DMS153 treated with DMSO at 0.1 percent for 48 hours (cell line): Measurements from ENCODE around the gene TMEM140.
"Not testable (repeated sequence)": the region's sequence is repeated elsewhere in the genome, so short reads cannot be mapped to it uniquely, and the experiment has no call there.

Experiments used
- DNase-seq: peaks from one replicate; lab custom pipeline; 2025; ENCODE audit not compliant: unreplicated experiment; lab: John Stamatoyannopoulos, UW

TMEM140 gene

GRCh38 chr7:135147899-135148721 is at the start of gene TMEM140:
TSS of gene TMEM140 (plus strand) at chr7:135148072. CDS start at chr7:135164442, 16,370 bp downstream.
- no peak for DNase-seq

GRCh38 chr7:135098391-135098790 is 49.5 kb upstream of the TMEM140 start:
- DNase-seq: no peak

- no peak for DNase-seq
These were observed 47.0 kb upstream of the TMEM140 start for GRCh38 chr7:135100856-135101255.

- no peak for DNase-seq
These were observed 45.5 kb upstream of the TMEM140 start for GRCh38 chr7:135102372-135102771.

GRCh38 chr7:135109562-135109961 is 38.3 kb upstream of the TMEM140 start:
- no peak for DNase-seq

GRCh38 chr7:135109976-135110375 is 37.9 kb upstream of the TMEM140 start:
- DNase-seq: no peak

- no peak for DNase-seq
These were observed 36.5 kb upstream of the TMEM140 start for GRCh38 chr7:135111379-135111778.

- no peak for DNase-seq
These were observed 33.2 kb upstream of the TMEM140 start for GRCh38 chr7:135114622-135115021.

- DNase-seq: no peak
These were observed 30.8 kb upstream of the TMEM140 start for GRCh38 chr7:135117096-135117495.

- DNase-seq: no peak
These were observed 26.0 kb upstream of the TMEM140 start for GRCh38 chr7:135121868-135122267.

- not testable (repeated sequence) for DNase-seq
These were observed 23.2 kb upstream of the TMEM140 start for GRCh38 chr7:135124631-135125030.

- DNase-seq: no peak
These were observed 18.9 kb upstream of the TMEM140 start for GRCh38 chr7:135128931-135129330.

- DNase-seq: no peak
These were observed 18.3 kb upstream of the TMEM140 start for GRCh38 chr7:135129579-135129978.

- no peak for DNase-seq
These were observed 3.8 kb upstream of the TMEM140 start for GRCh38 chr7:135143885-135144668.

- no peak for DNase-seq
These were observed 452 bp upstream of the TMEM140 start for GRCh38 chr7:135147341-135147898.

- DNase-seq: no peak
These were observed 2.4 kb downstream of the TMEM140 start for GRCh38 chr7:135150072-135150782.

GRCh38 chr7:135151132-135151531 is 3.3 kb downstream of the TMEM140 start:
- DNase-seq: no peak

- no peak for DNase-seq
These were observed 3.7 kb downstream of the TMEM140 start for GRCh38 chr7:135151533-135151932.

- no peak for DNase-seq
These were observed 4.6 kb downstream of the TMEM140 start for GRCh38 chr7:135152442-135152841.

GRCh38 chr7:135154734-135155133 is 6.9 kb downstream of the TMEM140 start:
- no peak for DNase-seq

- no peak for DNase-seq
These were observed 8.4 kb downstream of the TMEM140 start for GRCh38 chr7:135156290-135156689.
